H4 (cell line): ENCODE measurements around the gene ZNF827. TPM values are rescaled to one million over a fixed set of nuclear protein-coding genes. Genes with fewer than 3 reads are reported as not detected.

Experiments
- DNase-seq: peaks from one replicate; pipeline ENCODE4 v3.0.0-alpha.2; 2015; ENCODE audit warnings: low spot score
- total RNA-seq: library from RNA; depleted of rRNA; stranded (reverse); fragments of >200 nt; shearing (Covaris generic); gene quantifications from 2 replicates; pipeline ENCODE4 v1.2.3, GENCODE V29; 2014; rRNA removed

The ZNF827 gene, protein sequence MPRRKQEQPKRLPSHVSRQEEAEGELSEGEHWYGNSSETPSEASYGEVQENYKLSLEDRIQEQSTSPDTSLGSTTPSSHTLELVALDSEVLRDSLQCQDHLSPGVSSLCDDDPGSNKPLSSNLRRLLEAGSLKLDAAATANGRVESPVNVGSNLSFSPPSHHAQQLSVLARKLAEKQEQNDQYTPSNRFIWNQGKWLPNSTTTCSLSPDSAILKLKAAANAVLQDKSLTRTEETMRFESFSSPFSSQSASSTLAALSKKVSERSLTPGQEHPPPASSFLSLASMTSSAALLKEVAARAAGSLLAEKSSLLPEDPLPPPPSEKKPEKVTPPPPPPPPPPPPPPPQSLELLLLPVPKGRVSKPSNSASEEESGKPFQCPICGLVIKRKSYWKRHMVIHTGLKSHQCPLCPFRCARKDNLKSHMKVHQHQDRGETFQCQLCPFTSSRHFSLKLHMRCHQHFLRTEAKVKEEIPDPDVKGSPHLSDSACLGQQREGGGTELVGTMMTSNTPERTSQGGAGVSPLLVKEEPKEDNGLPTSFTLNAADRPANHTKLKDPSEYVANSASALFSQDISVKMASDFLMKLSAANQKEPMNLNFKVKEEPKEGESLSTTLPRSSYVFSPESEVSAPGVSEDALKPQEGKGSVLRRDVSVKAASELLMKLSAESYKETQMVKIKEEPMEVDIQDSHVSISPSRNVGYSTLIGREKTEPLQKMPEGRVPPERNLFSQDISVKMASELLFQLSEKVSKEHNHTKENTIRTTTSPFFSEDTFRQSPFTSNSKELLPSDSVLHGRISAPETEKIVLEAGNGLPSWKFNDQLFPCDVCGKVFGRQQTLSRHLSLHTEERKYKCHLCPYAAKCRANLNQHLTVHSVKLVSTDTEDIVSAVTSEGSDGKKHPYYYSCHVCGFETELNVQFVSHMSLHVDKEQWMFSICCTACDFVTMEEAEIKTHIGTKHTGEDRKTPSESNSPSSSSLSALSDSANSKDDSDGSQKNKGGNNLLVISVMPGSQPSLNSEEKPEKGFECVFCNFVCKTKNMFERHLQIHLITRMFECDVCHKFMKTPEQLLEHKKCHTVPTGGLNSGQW
- total RNA-seq, result 5.2 and 6.7 TPM in 2 replicates

DNA sequence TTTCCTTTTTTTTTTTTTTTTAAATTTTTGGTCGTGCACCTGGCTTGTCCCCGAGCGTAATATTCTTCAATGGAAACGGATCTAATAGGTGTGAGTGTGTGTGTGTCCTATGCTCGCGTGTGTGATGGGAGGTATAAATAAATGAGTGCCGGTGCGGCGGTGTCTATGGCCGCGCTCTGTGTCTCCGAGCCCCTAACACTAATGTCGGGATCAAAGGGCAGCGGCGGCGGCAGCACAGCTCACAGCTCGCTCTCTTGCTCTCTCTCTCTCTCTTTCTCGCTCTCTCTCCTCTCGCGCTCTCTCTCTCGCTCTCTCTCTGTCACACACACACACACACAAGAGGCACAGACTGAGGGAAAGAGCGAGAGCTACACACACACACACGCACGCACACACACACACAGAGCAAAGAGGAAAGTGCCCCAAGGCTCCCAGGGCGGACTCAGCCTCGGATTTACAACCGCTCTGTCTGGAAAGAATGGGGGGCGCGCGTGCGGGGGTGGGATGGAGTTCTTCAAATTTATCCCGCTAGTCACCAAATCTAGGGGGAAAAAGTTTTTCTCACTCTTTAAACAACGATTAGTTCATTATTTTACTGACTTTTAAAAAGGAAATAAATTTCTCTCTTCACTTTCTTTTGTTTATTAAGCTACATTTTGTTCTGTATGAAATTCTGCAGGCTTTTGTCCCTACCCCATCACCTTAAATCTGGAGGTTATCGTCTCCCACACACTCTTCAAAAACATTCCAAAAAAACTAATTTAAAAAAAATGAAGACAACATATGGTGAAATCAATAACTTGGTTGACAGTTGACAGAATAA is at the start of gene ZNF827:
Gene ZNF827, minus strand, starts transcription at position 206 of the 823 bp plus-strand sequence. CDS start 416 bp downstream, outside the sequence.
- DNase-seq, result peak; percentile 85

DNA sequence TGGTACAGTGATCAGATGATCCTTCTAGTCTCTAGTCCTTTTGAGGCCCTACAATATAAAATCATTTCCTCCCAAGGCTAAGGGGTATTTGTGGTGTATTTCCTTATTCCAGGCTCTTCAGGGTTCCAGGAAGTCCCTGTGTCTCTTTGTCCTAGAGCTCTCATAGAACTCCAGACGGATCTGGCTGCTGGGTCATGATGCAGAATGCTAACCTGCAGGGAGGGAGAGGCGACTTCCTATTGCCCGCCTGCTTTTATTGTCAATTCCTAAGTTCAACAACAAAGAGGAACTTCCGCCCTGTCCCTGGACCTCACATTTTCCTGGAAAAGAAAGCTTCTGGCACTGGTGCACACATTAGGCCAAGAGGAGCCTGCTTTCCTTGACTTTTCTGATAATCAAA is 45.9 kb upstream of the ZNF827 start:
- DNase-seq, result no peak

DNA sequence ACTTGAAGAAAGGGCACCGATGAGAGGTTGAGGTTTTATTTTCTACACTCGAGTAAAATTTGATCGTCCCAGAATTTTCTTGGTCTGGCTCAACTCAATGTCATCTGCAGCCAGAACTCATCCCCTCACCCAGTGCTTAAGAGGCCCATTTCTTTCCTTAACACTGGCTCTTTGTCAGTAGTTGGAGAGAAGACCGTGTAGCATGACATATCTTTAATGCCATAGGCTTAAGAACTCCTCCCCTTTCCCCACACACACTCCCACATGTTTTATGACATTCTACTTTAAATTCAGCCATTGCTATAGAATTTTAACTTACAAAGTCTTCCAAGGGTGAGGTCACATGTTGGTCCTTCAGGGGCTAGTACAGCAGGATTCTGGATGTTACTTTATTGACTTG is 44.2 kb upstream of the ZNF827 start:
- DNase-seq, result no peak

DNA sequence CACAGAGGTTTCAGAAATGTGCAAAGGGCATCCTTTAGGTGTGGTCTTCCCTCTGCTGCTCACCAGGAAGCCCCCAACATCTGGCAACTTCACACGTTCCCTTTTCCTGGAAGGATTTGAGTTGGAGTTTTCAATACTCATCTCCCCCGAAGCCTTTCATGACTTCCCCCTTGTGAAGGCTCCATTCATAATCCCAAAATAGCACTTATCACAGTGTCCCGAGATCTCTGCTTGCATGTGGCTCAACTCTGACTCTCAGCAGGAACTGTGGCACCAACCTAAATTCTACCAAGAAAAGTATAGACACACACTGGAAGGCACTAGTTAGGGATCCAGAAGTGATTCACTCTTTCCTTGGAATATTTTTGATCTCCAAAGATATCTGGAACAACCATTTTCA is 40.5 kb upstream of the ZNF827 start:
- DNase-seq, result no peak

DNA sequence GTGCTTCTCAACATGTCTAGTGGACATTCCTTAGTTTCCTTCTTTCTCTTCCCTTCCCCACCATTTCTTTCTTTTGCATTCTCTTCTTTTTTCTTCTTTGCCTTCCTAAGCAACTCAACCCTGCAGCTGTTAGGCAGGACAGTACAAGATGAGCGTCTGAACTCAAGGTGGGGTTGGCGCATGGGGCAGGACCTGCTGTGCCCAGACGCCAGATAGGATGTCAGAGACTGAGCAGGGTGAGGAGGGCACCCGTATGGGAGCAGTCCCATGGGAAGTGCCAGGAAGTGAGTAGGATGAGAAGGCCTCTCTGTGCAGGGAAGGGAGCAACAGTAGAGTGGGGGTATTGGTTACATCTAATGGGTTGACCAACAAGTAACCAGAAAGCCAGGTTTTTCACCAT is 38.1 kb upstream of the ZNF827 start:
- no peak for DNase-seq

DNA sequence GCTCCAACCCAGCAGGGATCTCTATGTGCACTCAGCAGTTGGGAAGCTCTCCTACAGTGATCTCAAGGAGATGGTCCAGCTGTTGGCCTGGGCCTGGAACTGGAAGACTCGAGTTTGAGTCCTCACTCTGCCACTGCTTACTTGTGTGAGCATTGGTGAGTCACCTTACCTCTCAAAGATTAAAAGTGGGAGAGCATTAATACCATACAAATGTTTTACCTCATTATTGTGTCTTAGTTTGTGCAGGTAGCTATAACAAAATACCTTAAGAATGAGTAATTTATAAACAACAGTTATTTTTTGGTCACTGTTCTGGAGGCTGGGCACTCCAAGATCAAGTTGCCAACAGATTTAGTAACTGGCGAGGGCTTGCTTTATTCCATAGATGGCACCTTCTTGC is 21.4 kb upstream of the ZNF827 start:
- no peak for DNase-seq

DNA sequence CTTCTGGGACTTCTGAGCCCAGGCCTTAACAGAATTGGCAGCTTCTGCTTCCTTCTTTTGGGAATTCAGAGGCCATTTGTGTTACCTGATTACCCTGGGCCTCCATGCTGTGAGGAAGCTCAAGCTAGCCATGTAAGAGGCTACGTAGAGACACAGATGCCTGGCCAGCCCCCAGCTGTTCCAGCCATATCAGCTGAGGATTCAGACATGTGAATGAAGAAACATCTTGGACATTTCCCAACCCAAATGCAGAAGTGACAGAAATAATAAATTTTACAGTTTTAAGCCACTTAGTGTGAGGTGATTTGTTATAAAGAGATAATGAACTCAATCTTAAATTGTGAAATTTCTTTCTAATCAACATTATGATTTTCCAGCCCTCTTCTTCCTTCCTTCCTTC is 18.7 kb upstream of the ZNF827 start:
- DNase-seq, result no peak

DNA sequence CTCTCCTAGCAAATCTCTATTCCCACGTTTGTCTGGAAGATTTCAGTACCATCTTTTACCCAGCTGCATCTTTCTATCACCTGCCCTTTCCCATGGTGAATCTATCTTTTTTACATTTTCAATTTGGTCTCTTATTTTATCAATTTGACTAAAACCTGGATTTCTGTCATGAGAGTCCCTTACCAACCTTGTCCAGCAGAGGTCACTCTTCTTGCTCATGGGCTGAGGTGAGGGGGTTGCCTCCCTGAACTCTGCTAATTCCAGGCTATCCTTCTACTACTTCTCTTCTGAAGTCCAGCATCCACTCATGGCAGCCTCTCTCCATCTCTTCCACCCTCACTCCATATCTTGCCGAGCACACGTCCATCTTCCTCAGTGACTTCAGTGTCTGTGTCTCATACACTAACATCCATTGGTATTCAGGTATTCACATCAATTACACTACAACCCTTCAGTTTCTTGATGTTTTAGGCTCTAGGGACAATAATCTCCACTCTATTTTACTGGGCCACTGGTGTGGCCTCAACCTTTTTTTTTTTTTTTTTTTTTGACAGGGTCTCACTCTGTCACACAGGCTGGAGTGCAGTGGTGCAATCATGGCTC is 17.8 kb upstream of the ZNF827 start:
- peak; percentile 40 for DNase-seq

DNA sequence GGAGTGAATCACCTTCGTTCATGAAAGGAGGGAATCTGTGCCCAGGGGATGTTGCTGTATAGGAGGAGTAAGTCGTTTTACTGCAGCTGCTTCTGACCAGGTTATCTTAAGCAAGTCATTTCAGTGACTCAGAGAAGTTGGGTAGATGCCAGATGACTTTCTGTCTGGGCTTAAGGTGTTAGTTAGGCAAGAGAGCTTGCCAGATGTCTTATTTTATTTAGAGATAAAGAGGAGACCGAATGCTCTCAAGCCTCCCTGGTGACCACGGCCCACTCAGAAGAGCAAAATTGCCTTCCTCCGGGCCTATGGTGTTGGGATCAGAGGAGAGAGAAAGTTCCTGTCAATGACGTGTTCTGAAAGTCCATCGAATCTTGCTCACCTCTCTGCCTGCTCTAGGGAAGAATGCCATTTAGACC is 16.3 kb upstream of the ZNF827 start:
- DNase-seq, result peak; percentile 65

DNA sequence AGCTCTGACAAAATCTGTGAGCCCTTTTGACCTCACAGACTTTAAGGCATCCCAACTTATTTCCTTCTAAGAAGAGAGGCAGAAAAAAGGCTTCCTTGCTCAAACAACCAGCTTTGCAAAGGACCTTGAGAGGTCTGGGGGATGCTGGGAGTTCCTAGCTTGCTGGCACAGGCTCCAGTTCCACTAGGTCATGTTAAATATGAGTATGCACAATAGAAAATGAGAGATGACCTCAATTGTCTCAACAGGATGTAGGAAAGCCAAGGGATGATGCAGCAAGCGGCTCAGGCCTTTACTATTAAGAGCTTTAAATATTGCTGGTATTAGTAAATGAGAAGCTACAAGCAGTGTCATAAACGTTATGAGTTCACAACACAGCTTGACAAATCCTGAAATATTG is 13.3 kb upstream of the ZNF827 start:
- no peak for DNase-seq

DNA sequence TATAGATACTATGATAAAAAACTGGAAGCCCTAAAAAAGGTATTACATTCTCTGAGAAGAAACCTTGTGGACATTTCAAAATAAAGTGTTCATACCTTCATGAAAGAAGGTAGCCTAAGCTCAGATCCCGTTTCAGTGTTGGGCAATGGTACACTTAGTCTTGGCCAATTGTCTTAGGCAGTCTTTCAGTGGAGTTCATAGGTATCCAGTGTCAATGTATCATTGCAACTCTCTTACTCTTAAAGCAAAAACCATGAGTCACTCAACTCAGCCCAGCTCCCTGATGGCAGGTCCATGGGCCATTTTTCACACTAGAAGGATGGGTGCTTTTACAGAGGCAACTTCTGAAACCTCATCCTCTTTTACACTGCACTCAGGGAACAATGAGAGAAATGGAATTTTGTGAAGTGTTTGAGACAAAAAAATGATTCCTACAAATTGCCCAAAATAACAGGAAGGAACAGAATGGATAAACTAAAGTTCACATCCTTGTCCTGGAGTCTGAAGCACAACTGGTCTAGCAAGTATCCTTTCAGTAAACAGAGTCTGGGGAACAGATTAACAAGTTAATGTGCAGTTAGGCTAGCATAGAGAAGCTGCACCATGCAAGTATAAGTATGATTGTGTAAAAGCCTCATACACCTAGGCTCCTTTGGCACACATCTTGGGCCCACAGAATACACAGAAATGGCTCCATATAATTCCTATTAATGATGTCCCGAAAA is 7.0 kb upstream of the ZNF827 start:
- DNase-seq, result no peak

DNA sequence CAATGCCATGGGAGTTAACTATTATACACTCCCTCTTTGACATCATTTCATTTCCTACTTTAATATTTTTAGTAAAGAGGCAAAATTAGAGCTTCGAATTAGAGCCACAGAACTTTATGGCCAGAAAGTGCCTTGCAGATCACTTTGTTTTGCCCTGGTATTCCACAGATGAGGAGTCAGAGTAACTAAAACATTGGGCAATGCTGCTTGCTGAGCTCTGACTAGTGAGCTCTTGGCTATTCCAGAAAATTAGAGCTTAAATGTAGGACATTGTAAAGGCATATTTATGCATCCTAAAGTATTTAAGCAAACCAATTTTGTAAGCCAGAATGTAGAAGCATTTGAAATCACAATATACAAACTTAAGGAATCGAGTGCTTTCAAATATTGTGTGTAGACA is 6.3 kb upstream of the ZNF827 start:
- DNase-seq, result no peak

DNA sequence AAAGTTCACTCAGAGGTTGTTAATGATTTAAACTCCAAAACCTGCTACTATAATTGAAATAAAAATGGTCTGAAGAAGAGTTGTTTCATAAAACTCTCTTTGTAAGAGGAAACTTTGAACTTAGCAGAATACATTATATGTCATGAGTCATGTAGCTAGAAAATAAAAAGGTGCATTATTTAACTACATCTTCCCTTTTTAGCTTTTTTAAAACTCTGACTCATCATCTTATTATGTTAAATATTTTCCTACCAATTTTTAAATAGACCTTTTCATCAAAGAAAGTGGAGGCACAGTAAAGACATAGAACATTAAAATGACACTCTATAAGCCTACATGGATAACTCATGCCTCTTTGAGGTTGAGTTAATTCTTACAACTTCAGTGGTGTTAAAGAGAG is 1.2 kb upstream of the ZNF827 start:
- DNase-seq, result no peak

DNA sequence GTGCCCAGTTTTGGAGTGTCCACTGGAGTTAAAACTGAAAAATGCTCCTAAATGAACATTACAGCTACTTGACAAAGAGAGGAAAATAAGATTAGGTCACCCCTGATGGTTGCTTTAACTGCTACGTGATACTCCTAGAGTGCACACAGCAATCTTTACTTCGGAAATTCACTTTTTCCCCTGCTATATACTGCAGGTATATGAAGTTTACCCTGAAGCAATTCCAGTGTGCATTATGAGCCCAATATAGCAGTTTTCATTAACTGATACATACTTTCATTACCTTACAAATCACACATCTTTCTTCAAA is 773 bp upstream of the ZNF827 start:
- no peak for DNase-seq

DNA sequence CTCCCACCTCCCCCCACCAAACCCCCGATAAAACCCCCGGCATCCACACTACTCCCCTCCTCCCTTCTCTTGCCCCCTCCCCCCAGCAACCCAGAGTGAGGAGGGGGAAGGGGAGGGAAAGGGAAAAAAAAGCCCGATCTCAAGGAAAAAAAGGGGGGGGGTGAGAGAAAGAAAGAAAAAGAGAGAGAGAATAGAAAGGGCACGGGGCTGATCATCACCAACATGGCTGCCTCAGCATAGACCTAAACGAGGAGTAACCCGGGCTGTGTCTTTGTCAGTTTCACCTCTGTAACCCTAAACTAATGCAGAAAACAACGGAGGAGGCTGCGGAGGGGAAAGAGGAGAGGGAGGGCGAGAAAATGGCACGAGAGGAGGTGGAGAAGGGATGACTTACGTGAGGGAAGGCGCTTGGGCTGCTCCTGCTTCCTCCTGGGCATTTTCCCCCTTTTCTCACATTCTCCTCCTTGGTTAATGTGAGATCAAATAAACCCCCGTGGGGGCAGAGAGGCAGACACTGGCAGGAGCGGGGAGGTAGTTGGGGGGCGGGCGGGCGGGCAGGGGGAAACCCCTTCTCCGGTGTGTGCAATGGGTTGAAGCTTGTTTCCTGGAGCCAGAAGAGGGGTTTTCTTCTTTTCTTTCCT is 532 bp downstream of the ZNF827 start:
- peak; percentile 13 for DNase-seq

DNA sequence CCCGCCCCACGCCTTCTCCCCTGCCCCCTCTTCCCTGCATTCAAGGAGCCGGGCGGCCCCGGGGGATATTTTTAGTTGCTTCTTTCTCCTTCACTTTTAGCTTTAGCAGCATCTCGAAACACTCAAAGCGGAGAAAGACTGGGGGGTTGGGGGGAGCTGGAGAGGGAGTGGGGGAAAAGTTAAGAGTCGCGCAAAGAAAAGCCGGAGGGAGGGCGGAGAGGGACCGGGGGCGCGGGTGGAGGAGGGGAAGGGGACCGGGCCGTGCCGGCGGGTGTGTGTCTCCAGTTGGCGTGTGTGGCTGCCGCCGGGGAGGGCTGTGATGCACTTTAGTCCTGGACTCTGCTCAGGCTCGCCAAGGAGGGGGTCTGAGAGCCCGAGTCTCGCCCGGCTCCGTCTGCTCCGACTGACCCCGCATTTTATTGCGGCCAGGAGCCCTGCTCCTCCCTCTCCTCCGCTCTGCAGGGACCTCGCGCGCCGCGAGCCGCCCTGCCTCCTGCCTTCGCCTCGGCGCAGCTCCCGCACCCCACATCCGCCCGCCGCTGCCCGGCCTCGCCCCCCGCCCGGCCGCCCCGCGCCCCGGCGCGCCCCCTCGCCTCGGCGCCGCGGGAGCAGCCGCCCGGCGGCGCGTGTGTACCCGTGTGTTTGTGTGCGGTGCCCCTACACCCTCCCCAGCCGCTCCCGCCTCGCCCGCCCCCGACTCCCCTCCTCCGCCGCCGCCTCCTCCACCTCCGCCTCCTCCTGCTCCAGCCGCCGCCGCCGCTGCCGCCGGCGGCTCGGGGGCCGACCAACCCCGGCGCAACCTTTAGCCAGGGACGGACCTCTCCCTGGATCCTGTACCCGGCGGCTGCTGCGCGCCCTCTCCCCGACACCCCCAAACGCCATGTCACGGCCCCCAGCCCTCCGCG is 1.4 kb downstream of the ZNF827 start:
- peak; percentile 53 for DNase-seq

DNA sequence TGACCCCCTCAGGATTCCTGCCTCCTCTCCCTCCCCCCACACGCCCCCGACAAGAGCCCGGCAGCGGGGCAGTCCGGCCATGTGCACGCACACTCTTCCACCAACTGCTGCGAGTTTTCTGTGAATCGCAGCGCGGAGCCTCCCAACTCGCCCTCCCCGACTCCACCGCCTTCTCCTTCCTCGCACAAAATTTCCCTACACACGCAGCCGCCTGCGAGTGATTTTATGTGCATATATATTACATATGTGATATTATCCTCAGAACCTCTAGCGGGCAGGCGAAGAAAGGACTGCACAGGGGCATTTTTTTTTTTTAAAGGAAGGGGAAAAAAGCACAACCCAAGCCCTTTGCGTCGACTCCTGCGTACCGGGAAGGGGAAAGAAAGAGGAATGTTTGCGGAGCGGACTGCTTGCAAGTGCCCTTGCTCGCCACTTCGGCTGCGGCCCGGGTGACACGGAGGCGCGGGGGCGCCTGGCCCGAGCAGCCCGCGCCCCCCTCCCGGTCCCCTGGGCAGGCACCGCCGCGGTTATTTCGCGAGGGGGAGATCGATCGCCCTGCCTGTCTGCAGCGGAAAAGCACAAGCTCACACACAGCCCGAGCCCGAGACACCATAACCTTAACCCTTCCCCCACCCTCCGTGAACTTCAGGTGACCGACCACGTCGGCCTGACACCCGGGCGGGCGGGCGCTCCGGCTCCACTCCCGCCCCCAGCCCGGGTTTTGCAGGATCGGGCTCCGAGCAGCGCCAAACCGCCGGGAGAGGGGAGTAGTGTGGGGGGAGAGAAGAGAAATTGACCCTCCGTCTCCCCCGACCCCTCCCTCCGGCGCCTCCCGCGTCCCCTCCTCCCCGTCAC is 2.3 kb downstream of the ZNF827 start:
- peak; percentile 74 for DNase-seq
